ENCODE measurements around the gene FSTL1. TPM values are rescaled to one million over a fixed set of nuclear protein-coding genes. Genes with fewer than 3 reads are reported as not detected.
A peak's percentile ranks its signal among the peaks of the same experiment; 100 is the strongest.

FSTL1 gene
- polyA plus RNA-seq, 2 of the 4 experiments (the other 2 are of a cell fraction), result 57.7 to 118 TPM

DNA sequence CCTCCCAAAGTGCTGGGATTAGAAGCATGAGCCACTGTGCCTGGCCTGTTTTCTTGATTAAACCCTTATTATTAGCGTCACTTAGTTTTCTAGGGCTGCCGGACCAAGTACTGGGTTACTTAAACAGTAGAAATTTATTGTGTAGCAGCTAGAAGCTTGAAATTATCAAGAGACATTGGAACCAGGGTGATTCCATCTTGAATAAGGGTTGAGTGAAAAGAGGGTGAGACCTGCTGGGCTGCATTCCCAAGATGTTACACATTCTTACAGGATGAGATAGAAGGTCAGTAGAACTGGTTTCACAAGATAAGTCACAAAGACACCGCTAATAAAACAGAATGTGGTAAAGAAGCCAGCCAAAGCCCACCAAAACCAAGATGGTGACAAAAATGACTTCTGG, 18.6 kb upstream of the FSTL1 start (continued):
- TF ChIP-seq, protein P1, sequence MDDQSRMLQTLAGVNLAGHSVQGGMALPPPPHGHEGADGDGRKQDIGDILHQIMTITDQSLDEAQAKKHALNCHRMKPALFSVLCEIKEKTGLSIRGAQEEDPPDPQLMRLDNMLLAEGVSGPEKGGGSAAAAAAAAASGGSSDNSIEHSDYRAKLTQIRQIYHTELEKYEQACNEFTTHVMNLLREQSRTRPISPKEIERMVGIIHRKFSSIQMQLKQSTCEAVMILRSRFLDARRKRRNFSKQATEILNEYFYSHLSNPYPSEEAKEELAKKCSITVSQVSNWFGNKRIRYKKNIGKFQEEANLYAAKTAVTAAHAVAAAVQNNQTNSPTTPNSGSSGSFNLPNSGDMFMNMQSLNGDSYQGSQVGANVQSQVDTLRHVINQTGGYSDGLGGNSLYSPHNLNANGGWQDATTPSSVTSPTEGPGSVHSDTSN (IDR thresholded peaks at IDR 0.05), result no peak
- TF ChIP-seq, protein P2, sequence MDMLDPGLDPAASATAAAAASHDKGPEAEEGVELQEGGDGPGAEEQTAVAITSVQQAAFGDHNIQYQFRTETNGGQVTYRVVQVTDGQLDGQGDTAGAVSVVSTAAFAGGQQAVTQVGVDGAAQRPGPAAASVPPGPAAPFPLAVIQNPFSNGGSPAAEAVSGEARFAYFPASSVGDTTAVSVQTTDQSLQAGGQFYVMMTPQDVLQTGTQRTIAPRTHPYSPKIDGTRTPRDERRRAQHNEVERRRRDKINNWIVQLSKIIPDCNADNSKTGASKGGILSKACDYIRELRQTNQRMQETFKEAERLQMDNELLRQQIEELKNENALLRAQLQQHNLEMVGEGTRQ (IDR thresholded peaks at IDR 0.05), result no peak
- TF ChIP-seq NFE2L2 (conservative IDR thresholded peaks at IDR 0.05; ENCODE audit: low read length) (no peak), RCOR1 (IDR thresholded peaks at IDR 0.05; ENCODE audit: low read depth, low read length) (no peak), CHD2 (IDR thresholded peaks at IDR 0.05; ENCODE audit: low read length, partially characterized antibody) (no peak), RARB (CRISPR knock-in tag; IDR thresholded peaks at IDR 0.05) (0 out of 2 replicates have a peak, but pooled peaks have one; percentile 40), FOXS1 (CRISPR knock-in tag; IDR thresholded peaks at IDR 0.05) (peak; percentile 84), NPAS2 (CRISPR knock-in tag; IDR thresholded peaks at IDR 0.05; ENCODE audit: borderline replicate concordance) (no peak), MAFK (IDR thresholded peaks at IDR 0.05; ENCODE audit: partially characterized antibody) (no peak), CBX2 (IDR thresholded peaks at IDR 0.05; ENCODE audit: borderline replicate concordance, low read depth) (no peak), FOSB (CRISPR knock-in tag; IDR thresholded peaks at IDR 0.05) (no peak), MYC (IDR thresholded peaks at IDR 0.05; ENCODE audit: borderline replicate concordance, low read length) (no peak), JUNB (IDR thresholded peaks at IDR 0.05) (no peak), ZFP36 (IDR thresholded peaks at IDR 0.05; ENCODE audit: borderline replicate concordance, partially characterized antibody) (no peak), ZC3H11A (IDR thresholded peaks at IDR 0.05) (no peak), EHMT2 (IDR thresholded peaks at IDR 0.05; ENCODE audit: low read depth) (no peak), CHD4 (IDR thresholded peaks at IDR 0.05; ENCODE audit: borderline replicate concordance) (no peak), CEBPB (IDR thresholded peaks at IDR 0.05) (no peak), KDM1A (IDR thresholded peaks at IDR 0.05; ENCODE audit: low read depth) (no peak), RAD21 (conservative IDR thresholded peaks at IDR 0.05 in 1 of 2, IDR thresholded peaks at IDR 0.05 in 1 of 2) (no peak), CBX8 (IDR thresholded peaks at IDR 0.05) (no peak), KDM5A (IDR thresholded peaks at IDR 0.05) (no peak), FOSL2 (IDR thresholded peaks at IDR 0.05) (no peak), FOSL2 (CRISPR knock-in tag; IDR thresholded peaks at IDR 0.05) (no peak), ZSCAN20 (CRISPR knock-in tag; IDR thresholded peaks at IDR 0.05) (peak; percentile 47; the same call in 1 of the 2 replicates), EHF (CRISPR knock-in tag; IDR thresholded peaks at IDR 0.05) (peak; percentile 89; the same call in 1 of the 2 replicates), HOXB5 (CRISPR knock-in tag; IDR thresholded peaks at IDR 0.05) (peak; percentile 97), HOXB13 (CRISPR knock-in tag; IDR thresholded peaks at IDR 0.05; ENCODE audit: low read depth) (peak; percentile 97), PHF8 (IDR thresholded peaks at IDR 0.05; ENCODE audit: borderline replicate concordance, low read depth) (no peak), ESRRA (IDR thresholded peaks at IDR 0.05; ENCODE audit: borderline replicate concordance, low read length) (no peak), TFCP2L1 (CRISPR knock-in tag; IDR thresholded peaks at IDR 0.05) (no peak)
- TF ChIP-seq, protein P3, sequence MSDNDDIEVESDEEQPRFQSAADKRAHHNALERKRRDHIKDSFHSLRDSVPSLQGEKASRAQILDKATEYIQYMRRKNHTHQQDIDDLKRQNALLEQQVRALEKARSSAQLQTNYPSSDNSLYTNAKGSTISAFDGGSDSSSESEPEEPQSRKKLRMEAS (IDR thresholded peaks at IDR 0.05), result no peak
- TF ChIP-seq, protein P4, sequence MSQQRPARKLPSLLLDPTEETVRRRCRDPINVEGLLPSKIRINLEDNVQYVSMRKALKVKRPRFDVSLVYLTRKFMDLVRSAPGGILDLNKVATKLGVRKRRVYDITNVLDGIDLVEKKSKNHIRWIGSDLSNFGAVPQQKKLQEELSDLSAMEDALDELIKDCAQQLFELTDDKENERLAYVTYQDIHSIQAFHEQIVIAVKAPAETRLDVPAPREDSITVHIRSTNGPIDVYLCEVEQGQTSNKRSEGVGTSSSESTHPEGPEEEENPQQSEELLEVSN (IDR thresholded peaks at IDR 0.05; ENCODE audit: borderline replicate concordance, low read depth), result no peak
- TF ChIP-seq, protein P5, sequence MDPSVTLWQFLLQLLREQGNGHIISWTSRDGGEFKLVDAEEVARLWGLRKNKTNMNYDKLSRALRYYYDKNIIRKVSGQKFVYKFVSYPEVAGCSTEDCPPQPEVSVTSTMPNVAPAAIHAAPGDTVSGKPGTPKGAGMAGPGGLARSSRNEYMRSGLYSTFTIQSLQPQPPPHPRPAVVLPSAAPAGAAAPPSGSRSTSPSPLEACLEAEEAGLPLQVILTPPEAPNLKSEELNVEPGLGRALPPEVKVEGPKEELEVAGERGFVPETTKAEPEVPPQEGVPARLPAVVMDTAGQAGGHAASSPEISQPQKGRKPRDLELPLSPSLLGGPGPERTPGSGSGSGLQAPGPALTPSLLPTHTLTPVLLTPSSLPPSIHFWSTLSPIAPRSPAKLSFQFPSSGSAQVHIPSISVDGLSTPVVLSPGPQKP (IDR thresholded peaks at IDR 0.05; ENCODE audit: low read depth, low read length), result no peak
- TF ChIP-seq, protein P6, sequence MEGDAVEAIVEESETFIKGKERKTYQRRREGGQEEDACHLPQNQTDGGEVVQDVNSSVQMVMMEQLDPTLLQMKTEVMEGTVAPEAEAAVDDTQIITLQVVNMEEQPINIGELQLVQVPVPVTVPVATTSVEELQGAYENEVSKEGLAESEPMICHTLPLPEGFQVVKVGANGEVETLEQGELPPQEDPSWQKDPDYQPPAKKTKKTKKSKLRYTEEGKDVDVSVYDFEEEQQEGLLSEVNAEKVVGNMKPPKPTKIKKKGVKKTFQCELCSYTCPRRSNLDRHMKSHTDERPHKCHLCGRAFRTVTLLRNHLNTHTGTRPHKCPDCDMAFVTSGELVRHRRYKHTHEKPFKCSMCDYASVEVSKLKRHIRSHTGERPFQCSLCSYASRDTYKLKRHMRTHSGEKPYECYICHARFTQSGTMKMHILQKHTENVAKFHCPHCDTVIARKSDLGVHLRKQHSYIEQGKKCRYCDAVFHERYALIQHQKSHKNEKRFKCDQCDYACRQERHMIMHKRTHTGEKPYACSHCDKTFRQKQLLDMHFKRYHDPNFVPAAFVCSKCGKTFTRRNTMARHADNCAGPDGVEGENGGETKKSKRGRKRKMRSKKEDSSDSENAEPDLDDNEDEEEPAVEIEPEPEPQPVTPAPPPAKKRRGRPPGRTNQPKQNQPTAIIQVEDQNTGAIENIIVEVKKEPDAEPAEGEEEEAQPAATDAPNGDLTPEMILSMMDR (IDR thresholded peaks at IDR 0.05), result no peak
- TF ChIP-seq, protein P7, sequence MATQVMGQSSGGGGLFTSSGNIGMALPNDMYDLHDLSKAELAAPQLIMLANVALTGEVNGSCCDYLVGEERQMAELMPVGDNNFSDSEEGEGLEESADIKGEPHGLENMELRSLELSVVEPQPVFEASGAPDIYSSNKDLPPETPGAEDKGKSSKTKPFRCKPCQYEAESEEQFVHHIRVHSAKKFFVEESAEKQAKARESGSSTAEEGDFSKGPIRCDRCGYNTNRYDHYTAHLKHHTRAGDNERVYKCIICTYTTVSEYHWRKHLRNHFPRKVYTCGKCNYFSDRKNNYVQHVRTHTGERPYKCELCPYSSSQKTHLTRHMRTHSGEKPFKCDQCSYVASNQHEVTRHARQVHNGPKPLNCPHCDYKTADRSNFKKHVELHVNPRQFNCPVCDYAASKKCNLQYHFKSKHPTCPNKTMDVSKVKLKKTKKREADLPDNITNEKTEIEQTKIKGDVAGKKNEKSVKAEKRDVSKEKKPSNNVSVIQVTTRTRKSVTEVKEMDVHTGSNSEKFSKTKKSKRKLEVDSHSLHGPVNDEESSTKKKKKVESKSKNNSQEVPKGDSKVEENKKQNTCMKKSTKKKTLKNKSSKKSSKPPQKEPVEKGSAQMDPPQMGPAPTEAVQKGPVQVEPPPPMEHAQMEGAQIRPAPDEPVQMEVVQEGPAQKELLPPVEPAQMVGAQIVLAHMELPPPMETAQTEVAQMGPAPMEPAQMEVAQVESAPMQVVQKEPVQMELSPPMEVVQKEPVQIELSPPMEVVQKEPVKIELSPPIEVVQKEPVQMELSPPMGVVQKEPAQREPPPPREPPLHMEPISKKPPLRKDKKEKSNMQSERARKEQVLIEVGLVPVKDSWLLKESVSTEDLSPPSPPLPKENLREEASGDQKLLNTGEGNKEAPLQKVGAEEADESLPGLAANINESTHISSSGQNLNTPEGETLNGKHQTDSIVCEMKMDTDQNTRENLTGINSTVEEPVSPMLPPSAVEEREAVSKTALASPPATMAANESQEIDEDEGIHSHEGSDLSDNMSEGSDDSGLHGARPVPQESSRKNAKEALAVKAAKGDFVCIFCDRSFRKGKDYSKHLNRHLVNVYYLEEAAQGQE (IDR thresholded peaks at IDR 0.05), result no peak
